Type B pancreatic cell (in vitro differentiated cells): ENCODE data around the gene EPX. TPM values are rescaled to one million over a fixed set of nuclear protein-coding genes. Genes with fewer than 3 reads are reported as not detected.

Experiments
- DNase-seq: peaks from one replicate; pipeline ENCODE4 v3.0.0; 2021; ENCODE audit warnings: mixed read lengths; ENCODE audit not compliant: unreplicated experiment; ENCODE audit errors: extremely low spot score
- H3K27ac Mint-ChIP-seq: 2 replicates; pipeline ENCODE4 v1.8.0; 2021; ENCODE audit warnings: mild to moderate bottlenecking, mixed read lengths
- H3K27me3 Mint-ChIP-seq: 2 replicates; pipeline ENCODE4 v1.8.0; 2021; ENCODE audit warnings: mixed read lengths
- H3K36me3 Mint-ChIP-seq: 2 replicates; pipeline ENCODE4 v1.8.0; 2021; ENCODE audit warnings: mixed read lengths
- H3K4me1 Mint-ChIP-seq: one replicate; pipeline ENCODE4 v1.8.0; 2021; ENCODE audit warnings: mixed read lengths; ENCODE audit not compliant: unreplicated experiment
- H3K4me3 Mint-ChIP-seq: 2 replicates; pipeline ENCODE4 v1.8.0; 2021; ENCODE audit warnings: mild to moderate bottlenecking, mixed read lengths
- H3K9me3 Mint-ChIP-seq: 2 replicates; pipeline ENCODE4 v1.8.0; 2021; ENCODE audit warnings: mixed read lengths
- CTCF ChIP-seq: fragments of 200-600 bp; sonication (generic); conservative IDR thresholded peaks from 2 replicates; pipeline ENCODE4 v1.5.0; 2021; ENCODE audit warnings: antibody characterized with exemption, mild to moderate bottlenecking
- total RNA-seq: library from RNA; stranded (reverse); gene quantifications from 2 replicates; pipeline ENCODE4 v1.2.1, GENCODE V29; 2021; ENCODE audit warnings: low replicate concordance

EPX gene
- total RNA-seq, 1 donor from 2014 or later = not detected

GRCh38 chr17:58150394-58150793 is 42.1 kb upstream of the EPX start:
- no peaks in the 10 kb centered on the region for H3K9me3 Mint-ChIP-seq
- H3K4me1 Mint-ChIP-seq = no peaks in the 10 kb centered on the region
- no peaks in the 10 kb centered on the region for H3K36me3 Mint-ChIP-seq
- H3K27ac Mint-ChIP-seq = no peak overlapping the region
- H3K27me3 Mint-ChIP-seq = peaks cover 92% of the 10 kb centered on the region
- no peak for TF ChIP-seq CTCF
- H3K4me3 Mint-ChIP-seq = no peak overlapping the region
- no peak for DNase-seq

GRCh38 chr17:58153046-58153445 is 39.5 kb upstream of the EPX start:
- Mint-ChIP-seq H3K9me3 (no peaks in the 10 kb centered on the region), H3K4me1 (peaks cover 6% of the 10 kb centered on the region), H3K27ac (no peak overlapping the region), H3K27me3 (peaks cover 94% of the 10 kb centered on the region), H3K4me3 (no peak overlapping the region), H3K36me3 (no peaks in the 10 kb centered on the region)
- DNase-seq = no peak
- TF ChIP-seq CTCF = no peak

DNA sequence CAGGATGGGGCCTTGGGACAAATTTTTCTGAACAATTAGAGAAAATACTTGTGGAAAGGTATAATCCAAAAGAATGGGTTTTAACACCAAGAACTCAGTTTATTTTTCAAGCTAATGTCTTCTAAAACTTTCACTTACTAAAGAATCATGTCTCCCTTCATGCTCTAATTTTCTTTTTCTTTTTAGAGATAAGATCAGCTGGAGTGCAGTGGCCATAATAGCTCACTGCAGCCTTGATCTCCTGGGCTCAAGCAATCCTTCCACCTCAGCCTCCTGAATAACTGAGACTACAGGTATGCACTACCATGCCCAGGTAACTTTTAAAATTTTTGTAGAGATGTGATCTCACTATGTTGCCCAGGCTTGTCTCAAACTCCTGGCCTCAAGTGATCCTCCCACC is 38.9 kb upstream of the EPX start:
- Mint-ChIP-seq H3K4me1 (peaks cover 6% of the 10 kb centered on the region), H3K36me3 (no peaks in the 10 kb centered on the region), H3K4me3 (no peak overlapping the region), H3K27ac (no peak overlapping the region), H3K9me3 (no peaks in the 10 kb centered on the region), H3K27me3 (peaks cover 93% of the 10 kb centered on the region)
- TF ChIP-seq CTCF = no peak
- DNase-seq = no peak

GRCh38 chr17:58156839-58157803 is 35.4 kb upstream of the EPX start:
- peaks cover 96% of the 10 kb centered on the region for H3K27me3 Mint-ChIP-seq
- H3K9me3 Mint-ChIP-seq = no peaks in the 10 kb centered on the region
- H3K36me3 Mint-ChIP-seq = no peaks in the 10 kb centered on the region
- no peak overlapping the region for H3K27ac Mint-ChIP-seq
- peaks cover 6% of the 10 kb centered on the region for H3K4me1 Mint-ChIP-seq
- TF ChIP-seq CTCF = peak; percentile 48
- DNase-seq = no peak
- H3K4me3 Mint-ChIP-seq = peak overlapping the region; percentile 87

DNA sequence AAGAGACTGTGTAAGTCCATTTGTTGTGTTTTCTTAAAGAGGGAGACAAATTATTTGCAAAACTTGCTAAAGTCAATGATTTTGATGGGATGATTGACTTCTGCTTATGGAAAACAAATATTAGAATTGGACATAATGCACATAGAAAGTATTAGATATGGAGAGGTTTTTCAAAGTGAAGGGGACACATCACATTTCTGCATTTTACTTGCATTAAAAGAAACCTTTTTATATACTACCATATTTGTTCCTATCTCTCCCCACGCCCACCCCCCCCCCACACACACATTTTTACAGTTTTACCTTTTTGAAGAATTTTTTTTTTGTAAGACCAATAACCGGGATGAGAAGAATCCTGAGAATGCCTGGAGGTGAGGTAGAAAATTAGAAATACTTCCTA is 34.3 kb upstream of the EPX start:
- Mint-ChIP-seq H3K4me3 (no peak overlapping the region), H3K4me1 (peaks cover 6% of the 10 kb centered on the region), H3K27ac (no peak overlapping the region), H3K27me3 (peaks cover 95% of the 10 kb centered on the region), H3K9me3 (no peaks in the 10 kb centered on the region), H3K36me3 (no peaks in the 10 kb centered on the region)
- no peak for TF ChIP-seq CTCF
- no peak for DNase-seq
